Ramos (cell line): ENCODE data around the gene KIF6.

Experiments
- in situ Hi-C: fragments of 300-500 bp; cut with MboI; formaldehyde crosslinking; loops from one replicate; pipeline ENCODE4 v1.14.3; 2022; ENCODE audit warnings: low sequenced_read_pairs; ENCODE audit not compliant: unreplicated experiment

The KIF6 gene

DNA sequence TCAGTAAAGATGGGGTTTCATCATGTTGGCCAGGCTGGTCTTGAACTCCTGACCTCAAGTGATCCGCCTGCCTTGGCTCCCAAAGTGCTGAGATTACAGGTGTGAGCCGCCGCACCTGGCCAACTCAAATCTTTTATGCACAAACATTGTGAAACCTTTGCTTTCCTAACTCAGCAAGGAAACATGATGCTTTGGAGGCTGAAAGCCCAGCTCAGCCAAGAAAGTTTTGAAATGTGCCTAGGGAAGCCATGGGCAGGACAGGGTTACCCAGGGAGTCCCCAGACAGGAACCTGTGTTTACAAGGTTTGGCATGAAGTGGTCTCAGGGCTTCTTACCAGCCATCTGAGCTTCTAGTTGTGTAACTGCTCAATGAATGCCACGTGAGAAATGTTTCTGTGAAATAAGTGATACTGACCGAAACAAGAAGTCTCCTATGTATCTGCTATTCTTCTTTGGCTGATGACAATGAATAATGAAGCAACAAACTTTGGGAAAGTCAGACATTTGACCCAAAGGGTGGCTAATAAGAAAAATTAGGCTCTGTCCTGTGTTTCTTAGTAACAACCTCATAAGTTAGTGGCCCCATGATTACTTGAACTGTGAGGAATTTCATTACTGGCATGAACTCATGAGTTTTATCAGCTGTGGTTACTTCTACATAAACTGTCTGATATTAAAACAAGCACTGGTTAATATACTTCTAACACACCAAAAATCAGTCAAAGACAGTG, 163.5 kb downstream of the KIF6 start:
- in situ Hi-C loops = no loop called here

DNA sequence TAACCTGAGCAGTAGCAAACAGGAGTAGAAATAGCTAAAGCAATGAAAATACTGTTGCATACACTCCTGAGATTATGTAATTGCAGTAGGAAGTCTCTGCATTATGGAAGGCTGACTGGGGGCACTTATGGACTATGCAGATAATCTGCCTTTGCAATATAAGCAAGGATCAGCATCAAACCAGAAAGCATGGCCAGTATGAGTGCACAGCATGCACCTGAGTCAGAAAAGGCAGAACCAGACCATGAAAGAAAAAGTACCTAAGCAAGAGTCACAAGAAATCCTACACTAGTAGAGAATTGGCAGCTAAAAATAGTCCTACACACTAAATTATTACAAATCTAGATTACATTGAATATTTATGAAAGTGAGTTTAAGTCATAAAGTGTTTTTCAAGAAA, 164.3 kb downstream of the KIF6 start:
- in situ Hi-C loops = no loop called here

DNA sequence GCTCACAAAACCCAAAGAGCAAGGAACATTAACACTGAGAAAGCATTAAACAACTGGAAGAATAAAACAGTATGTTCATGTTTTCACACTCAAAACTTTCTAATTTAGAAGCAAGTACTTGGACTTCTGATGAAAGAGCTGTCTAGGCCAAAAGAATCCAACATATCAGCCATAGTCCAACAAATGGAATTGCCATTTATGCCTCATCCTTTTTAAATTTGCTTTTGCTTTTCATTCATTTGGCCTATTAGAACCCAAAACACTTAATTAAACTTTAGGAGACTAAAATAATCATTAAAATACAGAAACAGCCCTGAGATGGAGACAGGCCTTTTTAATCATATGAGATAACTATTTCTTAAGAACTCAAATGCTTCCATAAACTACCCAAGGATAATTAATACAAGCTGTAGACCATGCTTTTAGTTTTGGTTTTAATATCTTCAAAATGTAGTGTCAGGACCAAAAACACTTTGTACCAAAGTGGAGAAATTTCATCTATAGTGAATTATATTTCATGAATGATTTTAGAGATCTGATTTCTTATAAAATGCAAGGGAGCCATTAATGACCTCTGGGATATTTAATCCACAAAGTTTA, 166.5 kb downstream of the KIF6 start:
- in situ Hi-C loops = no loop called here

DNA sequence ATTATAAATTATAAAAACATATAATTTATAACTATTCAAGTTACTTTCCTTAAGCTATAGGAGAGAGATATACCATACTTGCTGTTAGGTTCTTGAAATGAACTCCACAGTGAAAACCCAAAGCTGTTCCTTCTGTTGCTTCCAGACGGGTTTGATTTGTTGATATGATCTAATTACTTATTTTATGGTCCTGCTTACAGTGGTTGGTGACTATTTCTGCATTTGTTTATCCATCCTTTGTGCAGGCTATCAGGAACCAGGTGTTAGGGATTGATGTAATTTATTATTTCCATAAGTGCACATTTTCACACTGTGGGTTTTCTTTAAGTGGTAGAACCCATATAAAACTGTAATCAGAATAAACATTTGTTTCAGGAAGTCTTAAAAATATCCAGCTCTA, 167.1 kb downstream of the KIF6 start:
- in situ Hi-C loops = no loop called here

DNA sequence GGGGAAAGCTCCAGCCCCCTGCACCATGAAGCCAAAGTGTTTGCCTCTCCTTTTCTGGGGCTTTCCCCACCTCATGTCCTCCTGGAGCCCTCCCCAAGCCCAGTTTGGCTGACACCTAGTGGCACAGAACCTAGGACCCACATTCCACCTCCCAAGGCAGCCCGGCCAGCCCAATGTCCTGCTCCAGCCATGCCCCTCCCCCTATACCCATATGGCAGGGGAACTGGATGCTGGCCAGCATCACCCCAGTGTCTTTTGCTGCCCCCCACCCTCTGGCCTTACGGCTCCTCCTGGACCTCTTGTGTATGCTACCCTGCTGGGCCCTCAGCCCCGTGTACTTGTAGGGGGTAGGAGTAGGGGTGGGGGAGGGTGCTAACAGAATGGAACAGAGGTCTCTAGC, 170.1 kb downstream of the KIF6 start:
- in situ Hi-C loops = no loop called here

DNA sequence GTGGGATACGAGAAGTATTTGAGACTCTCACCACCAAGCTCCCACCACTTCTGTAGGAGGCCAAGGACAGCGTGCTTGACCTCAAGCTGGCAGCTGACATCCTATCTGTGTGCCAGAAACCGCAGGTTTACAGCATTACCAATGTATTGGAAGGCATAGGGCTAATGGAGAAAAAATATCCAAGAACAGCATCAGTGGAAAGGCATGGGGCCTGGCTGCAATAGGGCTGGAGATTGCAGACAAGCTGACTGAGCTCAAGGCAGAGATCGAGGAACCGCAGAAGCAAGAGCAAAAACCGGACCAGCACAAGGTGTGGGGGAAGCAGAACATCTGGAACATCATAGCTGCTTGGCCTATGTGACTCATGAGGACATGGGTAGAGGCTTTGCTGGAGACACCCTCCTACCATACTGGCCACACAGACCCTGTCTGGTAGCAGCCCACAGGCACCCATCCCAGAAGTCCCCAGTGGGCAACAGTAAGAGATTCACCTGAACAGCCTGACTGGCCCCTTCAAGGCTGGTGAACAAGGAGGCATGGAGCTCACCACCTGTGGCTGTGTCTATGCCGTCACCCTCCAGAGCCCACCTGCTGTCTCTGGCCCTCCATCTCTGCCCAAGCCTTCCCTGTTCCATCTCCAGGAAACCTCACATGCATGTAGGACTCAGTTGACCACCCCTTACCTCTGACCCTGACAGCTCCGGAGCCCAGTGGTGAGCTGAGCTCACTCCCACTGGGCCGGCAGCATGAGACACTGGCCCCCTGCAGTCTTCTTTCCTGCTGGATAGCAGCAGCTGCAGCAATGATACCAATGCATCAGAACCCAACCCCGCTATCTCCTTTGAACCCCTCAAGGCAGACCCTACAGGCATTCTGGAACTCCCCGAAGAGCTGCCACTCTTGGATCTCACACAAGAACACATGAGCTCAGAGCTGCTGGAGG, 171.1 kb downstream of the KIF6 start:
- in situ Hi-C loops = no loop called here

DNA sequence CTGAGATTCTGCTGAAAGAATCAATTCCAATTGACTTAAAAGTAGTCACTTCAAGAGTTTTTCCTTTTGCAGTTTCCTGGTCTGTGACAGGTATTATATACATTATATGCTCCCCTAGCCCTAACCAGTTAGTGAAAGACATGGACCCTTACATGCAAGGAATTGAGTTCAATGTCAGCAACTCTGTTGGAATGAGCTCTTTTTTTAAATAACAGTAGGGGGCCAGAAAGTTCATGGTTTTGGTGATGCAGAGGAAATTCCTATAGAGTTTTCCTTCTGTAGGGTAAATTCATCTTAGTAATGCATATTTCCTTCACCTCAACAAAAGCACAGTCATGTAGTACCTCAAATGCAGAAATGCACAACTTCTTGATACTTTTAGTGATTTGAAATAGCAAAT, 172.2 kb downstream of the KIF6 start:
- in situ Hi-C loops = no loop called here

DNA sequence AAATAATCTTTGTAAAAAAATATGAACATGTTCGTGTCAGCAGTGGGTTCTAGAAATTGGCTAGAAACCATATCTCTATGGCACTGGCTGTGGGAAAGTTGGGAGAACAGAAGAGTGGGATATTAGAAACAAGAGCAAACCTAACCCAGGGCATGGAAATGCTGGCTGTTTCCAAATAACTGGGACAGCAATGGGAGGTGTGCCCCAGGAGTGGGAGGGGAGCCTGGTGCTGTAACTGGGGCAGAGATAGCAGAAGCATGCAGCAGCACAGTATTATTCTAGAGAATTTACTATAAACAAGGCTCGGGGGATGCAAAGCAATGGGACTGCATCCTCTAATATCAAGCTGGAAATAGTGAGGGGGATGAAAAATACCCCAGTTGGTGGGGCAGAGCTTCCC, 175.0 kb downstream of the KIF6 start:
- in situ Hi-C loops = no loop called here

DNA sequence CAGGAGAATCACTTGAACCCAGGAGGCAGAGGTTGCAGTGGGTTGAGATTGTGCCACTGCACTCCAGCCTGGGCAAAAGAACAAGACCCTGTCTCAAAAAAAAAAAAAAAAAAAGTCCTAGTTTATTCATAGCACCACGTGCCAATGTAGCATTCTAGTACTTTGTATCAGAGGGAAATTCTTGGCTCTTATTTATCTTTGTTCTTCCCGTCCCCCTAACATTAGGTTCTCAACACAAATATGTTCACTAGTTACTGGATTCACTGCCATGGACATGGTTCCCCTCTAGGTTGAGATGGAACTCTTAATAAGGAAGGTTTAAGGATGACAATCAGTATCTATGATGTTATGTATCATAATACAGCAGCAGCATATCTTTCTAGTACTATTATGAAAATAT, 178.5 kb downstream of the KIF6 start:
- in situ Hi-C loops = no loop called here

DNA sequence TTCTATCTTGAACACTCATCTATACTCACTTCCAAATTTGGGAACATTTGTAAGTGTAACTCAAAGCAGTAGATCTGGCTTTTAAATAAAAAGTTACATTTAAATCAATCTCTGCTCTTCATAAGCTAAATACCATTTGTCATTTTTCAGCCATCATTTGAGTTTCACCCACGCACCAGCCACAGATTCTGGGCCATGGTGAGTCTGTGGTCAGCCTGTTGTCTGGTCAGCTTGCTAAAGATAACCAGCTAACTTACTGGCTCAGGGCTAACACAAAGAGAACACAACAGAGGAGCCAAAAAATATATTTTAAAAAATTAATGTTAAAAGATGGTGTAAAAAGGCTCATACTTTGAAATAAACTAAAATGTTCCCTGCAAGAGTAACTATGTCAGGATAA, 181.3 kb downstream of the KIF6 start:
- in situ Hi-C loops = no loop called here

DNA sequence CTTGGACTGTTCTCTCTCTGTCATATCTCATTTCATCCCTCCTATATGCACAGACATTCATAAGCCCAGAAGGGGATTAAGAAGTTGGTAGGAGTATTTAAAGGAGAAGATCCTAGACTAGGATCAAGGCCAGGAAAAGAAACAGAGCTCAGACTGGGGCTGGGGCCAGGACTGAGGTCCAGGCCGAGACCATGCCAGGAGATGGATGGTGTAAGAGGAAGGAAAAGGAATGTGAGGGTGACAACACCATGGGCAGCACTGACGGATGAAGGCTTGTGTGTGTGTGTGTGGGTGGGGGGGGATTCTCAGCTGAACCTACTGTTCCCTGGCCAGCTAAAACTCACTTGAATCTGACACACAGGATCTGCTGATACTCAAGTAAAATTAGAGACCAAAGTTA, 182.1 kb downstream of the KIF6 start:
- in situ Hi-C loops = no loop called here

DNA sequence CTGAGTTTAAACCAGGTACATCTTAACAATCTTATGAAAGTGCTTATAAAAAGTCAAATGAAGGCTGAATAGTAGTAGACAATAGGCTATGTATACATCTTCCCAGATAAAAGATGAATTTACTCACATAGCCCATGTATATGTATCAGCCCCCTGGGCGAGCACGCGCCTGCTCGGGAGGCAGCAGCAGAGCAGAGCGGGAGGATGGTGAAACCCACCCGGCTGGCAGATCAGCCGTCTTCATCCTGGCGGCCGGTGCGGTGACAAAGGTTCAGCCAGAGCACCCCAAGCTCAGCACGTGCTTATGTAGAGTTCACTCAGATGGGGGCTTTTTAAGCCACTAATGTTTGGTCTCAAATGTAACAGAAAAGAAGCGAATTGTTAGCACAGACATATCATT, 184.8 kb downstream of the KIF6 start:
- in situ Hi-C loops = no loop called here

DNA sequence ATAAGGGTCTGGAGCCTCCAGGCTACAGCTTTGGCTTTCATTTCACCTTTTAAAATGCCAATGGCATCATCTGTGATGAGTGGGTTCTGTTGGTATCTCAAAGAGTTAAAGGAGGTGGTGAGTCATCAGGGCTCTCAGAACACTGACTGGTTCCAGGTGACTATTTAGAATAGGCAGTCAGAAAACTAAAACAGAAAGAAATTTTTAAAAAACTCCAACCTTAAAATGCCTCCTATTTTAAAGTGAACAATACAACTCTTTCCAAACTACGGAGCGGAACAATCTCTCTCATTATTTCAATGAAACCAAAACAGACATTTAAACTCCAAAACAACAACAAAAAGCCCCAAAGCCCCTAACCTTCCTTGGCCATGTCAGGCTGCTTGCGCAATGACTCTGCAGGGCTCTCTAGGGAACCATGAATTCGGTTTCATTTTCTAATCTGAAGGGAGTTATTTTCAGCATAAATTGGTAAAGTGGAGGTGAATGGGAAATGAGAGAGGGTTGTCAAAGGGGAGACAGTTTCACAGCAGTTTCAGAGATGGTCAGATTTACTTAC, 194.9 kb downstream of the KIF6 start:
- in situ Hi-C loops = no loop called here

DNA sequence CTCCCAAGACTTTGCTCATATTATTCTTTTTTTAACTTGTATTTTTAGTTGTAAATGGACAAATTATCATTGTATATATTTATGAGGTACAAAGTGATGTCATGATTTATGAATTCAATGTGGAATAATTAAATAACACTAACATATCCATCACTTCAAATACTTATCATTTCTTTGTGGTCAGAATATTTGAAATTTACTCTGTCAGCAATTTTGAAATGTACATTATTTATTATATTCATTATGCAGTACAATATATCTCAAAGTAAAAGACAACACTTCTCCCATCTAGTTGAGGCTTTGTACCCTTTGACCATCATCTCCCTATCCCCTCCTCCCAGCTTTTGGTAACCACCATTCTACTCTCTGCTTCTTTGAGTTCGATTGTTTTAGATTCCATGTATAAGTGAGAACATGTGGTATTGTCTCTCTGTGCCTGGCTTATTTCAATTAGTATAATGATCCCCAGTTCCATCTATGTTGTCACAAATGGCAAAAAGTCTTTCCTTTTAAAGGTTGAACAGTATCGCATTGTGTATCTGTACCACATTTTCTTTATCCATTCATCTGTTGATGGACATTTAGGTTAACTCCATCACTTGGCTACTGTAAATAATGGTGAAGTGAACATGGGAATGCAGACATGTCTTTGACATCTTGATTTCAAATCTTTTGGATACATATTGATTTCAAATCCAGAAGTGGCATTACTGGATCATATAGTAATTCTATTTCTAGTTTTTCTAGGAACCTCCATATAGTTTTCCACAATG, 197.2 kb downstream of the KIF6 start:
- in situ Hi-C loops = no loop called here

DNA sequence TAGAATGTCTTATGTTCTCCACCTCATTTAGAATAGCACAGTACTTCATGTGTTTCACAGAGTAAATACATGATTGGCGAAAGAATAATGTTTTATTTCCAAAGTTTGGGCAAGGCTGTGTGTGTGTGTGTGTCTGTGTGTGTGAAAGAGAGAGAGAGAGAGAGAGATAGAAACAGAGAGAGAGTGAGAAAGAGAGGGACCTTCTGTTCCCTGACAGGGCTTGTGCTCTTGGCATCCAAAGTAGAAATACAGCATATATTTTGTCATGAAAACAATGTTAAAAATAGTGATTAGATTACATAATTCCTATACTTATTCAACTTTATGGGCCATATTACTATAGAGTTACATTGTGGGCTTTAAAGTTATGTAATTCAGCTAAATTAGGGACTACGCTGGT, 201.2 kb downstream of the KIF6 start:
- in situ Hi-C loops = no loop called here

DNA sequence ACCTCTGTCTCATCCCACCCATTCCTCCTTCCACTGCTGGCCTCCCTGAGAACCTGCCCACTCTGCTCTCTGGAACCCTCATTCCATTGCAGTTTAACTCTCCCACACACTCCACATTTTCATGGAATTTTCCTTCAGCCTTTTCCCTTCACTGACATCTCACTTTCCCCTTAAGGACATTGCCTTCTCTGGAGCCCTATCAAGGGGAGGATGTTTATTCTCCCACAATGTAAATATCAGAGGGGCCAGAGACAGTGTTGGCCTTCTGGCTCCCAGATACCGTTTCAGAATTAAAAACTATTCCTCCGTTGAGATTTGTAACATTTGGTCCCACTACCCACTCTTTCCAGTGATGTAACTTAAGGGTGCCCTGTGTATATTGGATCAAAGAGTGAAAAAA, 203.2 kb downstream of the KIF6 start:
- in situ Hi-C loops = no loop called here

DNA sequence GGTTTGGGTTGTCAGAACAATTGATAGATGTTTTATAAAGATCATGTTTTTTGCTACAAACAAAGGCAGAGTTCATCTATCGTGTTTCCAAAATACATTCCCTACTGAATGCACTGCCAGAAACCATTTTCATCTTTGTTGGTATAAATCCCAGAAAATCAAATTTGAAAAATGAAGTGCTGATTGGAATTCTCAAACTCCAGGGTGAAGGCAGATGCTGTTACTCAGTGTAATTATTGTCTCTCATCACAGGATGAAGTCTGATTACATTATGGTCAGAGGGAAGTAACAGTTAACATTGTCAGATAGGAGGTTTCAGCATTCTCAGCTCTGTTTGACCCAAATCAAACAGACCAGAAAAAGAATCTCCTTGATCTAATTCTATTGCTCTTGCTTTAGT, 204.3 kb downstream of the KIF6 start:
- in situ Hi-C loops = no loop called here

DNA sequence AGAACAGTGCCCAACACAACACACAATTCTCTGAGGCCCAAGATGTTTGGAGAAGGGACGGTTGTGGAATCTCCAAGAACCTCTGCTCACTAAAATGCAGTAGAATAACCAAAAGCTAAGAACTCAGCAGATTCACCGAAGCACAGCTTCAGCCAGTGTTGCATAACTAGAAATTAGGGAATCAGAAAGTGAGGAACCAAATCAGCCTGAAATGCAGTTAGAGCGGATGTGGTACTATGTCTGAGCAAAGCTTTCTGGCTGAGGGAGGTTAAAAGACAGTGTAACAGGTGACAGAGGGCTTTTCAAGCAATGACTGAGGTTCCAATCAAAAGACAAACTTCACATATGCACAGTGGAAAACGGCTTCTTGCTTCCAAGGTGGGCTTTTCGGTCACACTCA, 204.8 kb downstream of the KIF6 start:
- in situ Hi-C loops = no loop called here

DNA sequence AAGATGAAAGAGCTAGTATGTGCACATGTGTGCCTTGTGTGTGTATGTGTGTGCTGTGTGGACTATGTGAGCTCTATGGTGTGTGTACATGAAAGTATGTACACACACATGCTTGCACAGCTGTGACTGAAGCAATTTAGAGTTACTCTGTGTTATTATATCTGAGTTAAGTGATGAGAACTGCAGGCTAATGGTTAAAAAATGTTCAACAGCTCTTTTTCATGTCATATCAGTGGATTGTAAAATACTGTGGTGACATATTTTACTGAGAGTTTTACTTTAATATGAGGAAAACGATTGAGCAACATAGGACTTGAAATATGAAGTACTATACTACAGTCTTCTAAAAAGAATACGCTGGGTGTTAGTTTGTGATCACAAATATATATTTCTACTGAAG, 207.0 kb downstream of the KIF6 start:
- in situ Hi-C loops = no loop called here

DNA sequence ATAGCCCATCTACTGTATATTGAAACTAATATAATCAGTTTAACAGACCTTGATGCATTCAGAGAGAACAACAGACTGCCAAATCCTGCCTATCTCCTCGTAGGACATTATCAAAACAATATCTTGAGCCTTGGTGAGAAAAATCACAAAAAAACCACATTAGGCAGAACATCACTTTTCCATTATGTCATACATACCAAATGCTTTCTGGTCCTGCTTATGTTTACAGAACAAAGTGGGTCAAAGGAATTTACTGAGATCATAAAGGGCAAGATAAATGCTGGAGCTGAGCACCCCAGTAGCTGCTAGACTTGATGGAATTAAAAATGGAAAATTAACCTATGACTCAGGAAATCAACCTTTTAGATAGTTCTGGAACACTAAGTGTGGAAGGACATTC, 207.5 kb downstream of the KIF6 start:
- in situ Hi-C loops = no loop called here
